Activated CD4-positive, alpha-beta T cell treated with anti-CD3 and anti-CD28 coated beads, Interleukin-2, Interleukin-4, amounts not matched to agents 100 ng/mL and 50 ng/mL, durations not matched to agents 16 hours and 8 hours (primary cell): ENCODE data around the gene FAM89B.
A peak's percentile ranks its signal among the peaks of the same experiment; 100 is the strongest.
"Not testable (repeated sequence)": the region's sequence is repeated elsewhere in the genome, so short reads cannot be mapped to it uniquely, and the experiment has no call there.

Source experiments
- DNase-seq: peaks from one replicate; pipeline ENCODE4 v3.0.0-alpha.2; 2020; ENCODE audit warnings: low spot score

Gene FAM89B

GRCh38 chr11:65572356-65573051 is at the start of gene FAM89B:
Gene FAM89B (plus strand): TSS chr11:65572538. CDS start chr11:65572670, 132 bp downstream.
- peak; percentile 88 for DNase-seq

- DNase-seq, result peak; percentile 25
These were observed 49.4 kb upstream of the FAM89B start for GRCh38 chr11:65522718-65523630.

DNA sequence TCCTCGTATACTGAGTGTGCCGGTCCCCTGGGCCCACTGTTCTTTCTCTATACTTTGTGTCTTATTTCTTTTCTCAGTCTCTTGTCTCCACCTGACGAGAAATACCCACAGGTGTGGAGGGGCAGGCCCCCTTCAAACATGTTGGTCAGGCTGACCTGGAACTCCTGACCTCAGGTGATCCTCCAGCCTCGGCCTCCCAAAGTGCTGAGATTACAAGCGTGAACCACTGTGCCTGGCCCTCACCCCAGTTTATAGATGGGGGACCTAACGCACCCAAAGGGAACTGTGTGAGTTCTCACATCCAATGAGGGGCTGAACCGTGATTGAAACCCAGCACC is 48.7 kb upstream of the FAM89B start:
- DNase-seq, result not testable (repeated sequence)

DNA sequence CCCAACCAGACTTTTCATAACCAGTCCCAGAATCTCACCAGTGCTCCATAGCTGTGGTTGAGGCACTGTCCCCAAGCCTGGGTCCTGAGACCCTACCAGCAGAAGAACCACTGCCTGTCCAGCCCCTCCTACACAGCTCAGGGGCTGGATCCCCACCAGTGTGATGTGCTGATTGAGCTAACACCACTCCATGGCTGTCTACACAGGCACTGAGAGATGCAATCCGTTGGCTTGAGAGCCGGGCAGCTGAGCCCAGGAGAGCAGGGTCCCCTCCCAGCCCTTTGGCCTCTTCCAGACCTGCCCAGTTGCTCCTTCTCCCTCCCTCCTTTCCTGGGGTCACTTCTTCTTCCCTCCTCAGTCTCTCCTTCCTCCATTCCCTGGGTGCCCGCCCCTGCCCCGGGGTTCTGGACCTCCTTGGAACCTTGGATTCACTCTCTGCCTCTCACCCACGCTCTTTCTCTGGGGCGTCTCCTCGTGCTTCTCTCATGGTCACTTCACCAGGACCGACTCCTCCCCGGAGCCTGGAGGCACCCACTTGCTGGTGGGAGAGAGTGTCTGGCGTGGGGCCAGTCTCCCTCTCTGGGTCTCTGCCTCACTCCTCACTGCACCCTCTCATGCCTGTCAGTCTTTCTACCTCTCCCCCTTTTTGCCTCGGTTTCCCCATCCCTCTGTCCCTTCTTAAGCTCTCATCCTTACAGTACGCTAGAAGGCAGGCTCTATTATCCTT is 48.2 kb upstream of the FAM89B start:
- no peak for DNase-seq

DNA sequence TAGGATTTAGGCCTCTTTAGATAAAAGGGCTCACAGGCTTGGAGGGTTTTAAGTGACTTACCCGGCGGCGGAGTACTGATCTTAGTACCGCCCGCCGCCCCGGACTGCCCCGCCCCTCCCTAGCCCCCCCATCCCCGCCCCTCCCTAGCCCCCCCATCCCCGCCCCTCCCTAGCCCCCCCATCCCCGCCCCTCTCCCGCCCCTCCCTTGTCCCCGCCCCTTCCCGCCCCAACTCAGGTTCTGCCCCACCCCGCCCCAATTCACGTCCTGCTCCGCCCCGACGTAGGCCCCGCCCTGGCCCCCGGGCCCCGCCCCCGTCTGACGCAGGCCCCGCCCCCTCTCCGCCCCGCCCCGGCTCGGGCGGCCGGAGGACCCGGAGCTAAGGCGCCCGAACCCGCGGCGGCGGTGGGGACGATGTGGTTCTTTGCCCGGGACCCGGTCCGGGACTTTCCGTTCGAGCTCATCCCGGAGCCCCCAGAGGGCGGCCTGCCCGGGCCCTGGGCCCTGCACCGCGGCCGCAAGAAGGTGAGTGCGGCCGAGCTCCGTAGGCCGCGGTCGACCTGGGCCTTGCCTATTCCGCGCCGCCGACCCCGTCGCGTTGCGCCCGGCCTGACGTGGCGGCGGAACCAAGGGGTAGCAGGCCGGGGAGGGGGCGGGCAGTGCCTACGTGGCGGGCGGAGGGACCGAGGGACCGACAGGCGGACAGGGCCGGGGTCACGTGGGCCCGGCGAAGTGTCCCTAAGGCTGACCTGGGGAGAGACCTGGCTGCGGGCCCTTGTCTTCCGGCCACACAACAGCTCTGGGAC is 47.4 kb upstream of the FAM89B start, which contains the start of gene SCYL1:
SCYL1 (plus strand) TSS at position 343 of the 805 bp plus-strand sequence; CDS start at position 414, 71 bp downstream.
- peak; percentile 78 for DNase-seq

- peak; percentile 12 for DNase-seq
These were observed 46.5 kb upstream of the FAM89B start for GRCh38 chr11:65525546-65526480.

GRCh38 chr11:65526744-65527143 is 45.6 kb upstream of the FAM89B start:
- DNase-seq, result no peak

- no peak for DNase-seq
These were observed 43.5 kb upstream of the FAM89B start for GRCh38 chr11:65528819-65529350.

GRCh38 chr11:65529475-65530156 is 42.7 kb upstream of the FAM89B start:
- DNase-seq, result no peak

DNA sequence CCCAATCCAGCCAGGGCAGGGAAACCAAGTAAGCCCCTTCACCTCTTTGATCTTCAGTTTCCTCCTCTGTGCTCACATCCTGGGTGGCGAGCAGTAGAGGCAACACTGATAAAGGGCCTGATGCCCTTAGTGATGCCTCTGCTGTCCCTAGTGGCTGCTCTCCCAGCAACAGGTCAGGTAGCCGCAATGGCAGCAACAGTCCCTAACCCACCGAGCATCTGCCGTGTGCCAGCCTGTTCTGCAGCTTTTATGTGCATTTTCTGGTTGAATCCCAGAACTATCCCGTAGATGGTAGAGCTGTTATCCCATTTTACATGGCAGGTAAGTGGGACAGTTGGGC is 42.2 kb upstream of the FAM89B start:
- DNase-seq, result peak; percentile 31

DNA sequence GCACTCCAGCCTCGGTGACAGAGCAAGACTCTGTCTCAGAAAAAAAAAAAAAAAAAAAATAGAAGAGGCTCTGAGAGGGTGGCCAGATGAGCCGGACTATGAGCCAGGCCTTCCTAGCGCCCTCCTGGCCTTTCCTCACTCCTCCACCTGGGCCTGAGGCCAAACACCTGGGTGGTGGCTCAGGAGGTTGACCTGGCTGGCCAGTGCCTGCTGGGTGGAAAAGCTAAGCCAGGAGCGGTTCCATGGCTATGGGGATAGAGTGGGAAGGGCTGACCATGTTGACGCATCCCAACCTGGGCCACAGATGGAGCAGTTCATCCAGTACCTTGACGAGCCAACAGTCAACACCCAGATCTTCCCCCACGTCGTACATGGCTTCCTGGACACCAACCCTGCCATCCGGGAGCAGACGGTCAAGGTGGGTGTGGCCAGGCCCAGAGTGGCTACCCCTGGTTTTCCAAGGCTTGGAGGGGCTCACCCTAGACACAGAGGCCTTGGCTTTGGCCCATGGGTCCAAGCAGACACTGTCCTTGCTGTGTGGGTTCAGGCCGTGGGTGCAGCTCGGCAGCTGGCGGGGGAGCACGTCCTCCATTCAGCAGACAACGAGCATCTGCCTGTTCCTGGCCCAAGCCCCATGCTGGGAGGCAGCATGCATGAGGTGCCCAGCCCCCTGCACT is 39.8 kb upstream of the FAM89B start:
- DNase-seq, result no peak

GRCh38 chr11:65535102-65535501 is 37.2 kb upstream of the FAM89B start:
- DNase-seq, result no peak

- DNase-seq, result no peak
These were observed 35.7 kb upstream of the FAM89B start for GRCh38 chr11:65536412-65537295.

- no peak for DNase-seq
These were observed 35.1 kb upstream of the FAM89B start for GRCh38 chr11:65537296-65537597.

GRCh38 chr11:65537620-65538231 is 34.6 kb upstream of the FAM89B start:
- no peak for DNase-seq

DNA sequence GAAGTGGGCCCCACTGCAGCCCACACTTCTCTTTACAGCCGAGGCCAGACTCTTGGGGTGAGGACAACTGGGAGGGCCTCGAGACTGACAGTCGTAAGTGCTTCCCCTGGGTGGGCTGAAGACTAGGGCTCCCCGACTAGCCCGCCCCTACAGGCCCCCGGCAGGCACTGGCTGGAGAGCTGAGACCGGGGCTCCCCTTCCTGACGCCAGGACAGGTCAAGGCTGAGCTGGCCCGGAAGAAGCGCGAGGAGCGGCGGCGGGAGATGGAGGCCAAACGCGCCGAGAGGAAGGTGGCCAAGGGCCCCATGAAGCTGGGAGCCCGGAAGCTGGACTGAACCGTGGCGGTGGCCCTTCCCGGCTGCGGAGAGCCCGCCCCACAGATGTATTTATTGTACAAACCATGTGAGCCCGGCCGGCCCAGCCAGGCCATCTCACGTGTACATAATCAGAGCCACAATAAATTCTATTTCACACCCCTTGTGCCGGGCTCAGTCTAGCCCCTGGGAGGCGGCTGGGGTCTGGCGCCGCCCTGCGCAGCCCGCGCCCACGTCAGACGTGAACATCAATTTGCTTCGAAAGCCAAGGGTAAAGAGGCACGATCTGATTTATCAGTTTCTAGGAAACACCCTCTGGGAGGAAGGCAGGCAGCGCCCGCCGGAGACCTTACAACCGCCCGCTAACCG is 34.0 kb upstream of the FAM89B start:
- DNase-seq, result no peak
